ENCODE measurements around the gene SACS.
"Not testable (repeated sequence)": the region's sequence is repeated elsewhere in the genome, so short reads cannot be mapped to it uniquely, and the experiment has no call there.

Gene SACS

DNA sequence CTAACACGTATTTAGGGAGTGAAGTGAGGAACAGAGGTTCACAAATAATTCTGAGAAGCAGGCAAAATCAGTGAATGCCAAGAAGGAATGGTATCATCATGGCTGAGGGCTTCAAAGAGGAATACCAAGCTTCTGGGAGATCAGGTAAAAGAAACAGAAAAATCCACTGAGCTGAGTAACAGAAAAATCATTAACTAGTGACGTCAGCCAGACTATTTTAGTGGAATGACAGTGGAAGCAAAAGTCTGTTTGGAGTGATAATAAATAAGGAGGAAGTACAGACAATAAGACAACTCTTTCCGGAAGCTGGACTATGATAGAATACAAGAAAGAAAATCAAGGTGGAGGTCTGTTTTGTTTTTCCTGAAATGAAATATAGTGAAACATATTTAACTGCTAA is 83.5 kb downstream of the SACS start:
- no peak for DNase-seq

- no peak for DNase-seq
Observed at GRCh38 chr13:23349161-23349897, 84.2 kb downstream of the SACS start.

DNA sequence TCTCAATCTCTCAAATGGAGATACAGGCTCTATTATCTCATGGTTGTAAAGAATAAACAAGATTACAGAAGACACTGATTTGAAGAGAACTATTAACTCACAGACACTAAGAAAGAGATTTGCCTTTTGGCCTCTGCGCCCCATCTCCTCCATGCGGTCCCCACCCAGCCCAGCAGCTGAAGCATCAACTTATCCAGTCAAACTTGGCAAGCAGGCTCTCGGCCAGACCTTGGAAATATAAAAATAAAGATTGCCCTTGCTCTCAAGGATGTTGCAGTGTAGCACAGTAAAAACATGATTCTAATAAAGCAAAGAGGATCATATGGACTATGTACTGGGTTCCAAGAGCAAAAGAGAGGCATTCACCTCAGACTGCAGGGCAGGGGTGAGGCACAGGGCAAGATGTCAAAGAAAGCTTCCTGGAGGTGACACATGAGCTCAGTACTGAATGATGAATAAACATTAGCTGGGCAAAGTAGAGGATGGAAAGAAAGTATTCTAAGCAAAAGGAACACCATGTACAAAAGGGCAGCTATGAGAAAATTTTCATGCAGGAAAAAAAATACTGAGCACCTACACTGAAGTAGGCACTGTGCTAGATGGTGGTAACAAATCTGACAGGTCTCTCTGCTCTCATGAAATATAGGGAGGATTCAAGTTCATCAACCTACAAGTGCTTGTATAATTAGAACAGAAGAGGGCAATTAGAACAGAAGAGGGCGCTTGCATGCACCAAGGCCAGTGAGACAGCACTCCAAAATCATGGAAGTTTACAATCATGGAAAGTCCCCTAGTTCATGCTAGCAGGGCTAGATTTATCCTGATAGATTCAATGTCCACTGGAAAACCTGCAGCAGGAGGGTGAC is 85.0 kb downstream of the SACS start:
- no peak for DNase-seq

GRCh38 chr13:23347601-23348000 is 85.9 kb downstream of the SACS start:
- no peak for DNase-seq

DNA sequence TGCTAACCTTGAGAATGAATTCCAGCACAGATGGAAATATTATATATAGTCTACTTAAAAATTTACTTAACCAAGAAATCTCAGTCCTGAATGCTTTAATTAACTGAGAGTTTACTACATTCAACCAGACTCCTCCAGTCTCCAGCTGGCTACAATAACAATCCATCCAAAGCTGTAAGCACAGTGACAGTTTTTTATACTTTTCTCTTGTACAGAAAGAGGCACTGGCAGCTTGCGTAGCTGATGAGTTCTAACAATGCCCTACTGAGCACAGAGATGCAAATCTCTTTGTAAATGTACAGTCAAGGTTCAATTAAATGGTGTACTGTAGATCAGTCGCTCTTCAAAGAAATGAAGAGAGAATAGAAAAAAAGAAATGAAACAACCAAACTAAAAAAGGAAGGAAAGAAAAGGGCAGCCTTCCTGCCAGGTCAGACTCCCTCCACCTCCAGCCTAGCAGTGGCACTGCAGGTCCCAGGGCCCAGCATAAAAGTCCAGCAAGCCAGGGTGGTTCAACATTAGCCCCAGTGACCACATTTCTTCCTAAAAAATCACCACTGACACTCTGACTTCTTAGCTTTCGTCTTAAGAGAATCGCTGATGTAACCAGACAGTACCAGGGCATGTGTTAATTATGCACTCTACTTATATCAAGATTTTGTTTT is 88.4 kb downstream of the SACS start:
- DNase-seq, result no peak

GRCh38 chr13:23339225-23339624 is 94.3 kb downstream of the SACS start:
- no peak for DNase-seq

- no peak for DNase-seq
Observed at GRCh38 chr13:23330356-23330755, 103.1 kb downstream of the SACS start.

DNA sequence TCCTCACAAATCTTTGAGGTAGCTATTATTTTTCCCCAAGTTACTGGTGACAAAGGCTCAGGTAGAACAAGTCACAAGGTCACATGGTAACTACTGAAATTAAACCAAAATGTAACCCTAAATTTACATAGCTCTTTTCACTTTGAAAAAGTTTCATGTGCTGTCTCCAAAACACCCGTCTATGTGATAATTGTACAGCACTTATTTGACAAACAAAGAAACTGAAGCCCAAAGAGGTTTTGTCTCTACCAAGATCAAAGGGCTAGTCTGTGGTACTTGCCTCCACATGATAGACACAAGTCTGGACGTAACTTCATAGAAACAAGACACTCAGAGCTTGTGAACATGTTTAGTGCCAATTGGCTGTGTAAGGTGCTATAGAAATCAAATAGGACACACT is 108.3 kb downstream of the SACS start:
- DNase-seq, result no peak

- DNase-seq, result no peak
Observed at GRCh38 chr13:23323946-23324709, 109.4 kb downstream of the SACS start.

DNA sequence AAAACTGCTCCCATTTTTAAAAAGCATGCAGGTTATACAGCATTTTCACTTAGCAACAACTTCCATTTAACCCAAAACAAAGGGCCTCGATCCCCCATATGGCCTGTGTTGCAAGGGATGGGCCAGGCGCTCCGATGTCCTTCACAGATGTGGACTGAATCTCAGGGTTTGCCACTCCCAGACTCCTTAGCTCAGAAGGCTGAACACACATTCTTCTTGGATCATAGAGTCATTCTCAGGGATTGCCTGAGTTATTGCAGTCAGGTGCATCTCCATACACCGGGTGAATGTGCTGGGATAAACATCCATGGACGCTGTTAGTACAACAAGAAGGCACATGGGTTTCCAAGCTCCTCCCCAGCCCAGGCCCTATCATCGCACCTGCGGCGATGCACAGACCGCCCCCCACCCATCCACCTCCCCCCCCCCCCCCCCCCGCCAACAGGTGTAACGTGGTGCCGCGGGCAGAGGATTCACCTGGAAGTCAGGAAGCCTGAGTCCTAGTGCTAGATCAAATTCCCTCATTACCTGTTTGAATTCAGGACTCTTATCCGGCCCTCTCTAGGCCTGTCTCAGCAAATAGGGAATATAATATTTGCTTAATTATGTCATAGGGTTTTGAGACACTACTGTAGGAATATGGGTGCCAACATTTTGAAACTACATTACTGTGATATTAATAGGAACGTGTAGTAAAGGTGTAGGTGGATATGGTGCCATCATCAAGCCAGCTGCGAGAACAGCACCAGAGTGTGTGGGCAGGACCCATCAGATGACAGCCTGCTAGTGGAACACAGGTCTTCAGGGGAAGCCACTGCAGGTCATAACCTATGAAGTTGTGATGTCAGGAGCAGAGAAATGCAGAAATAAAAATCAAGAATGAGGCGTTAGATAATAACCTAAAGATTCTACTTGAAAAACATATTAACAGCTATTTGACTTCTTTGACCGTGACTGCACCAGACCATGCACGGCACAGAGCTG is 110.9 kb downstream of the SACS start:
- DNase-seq, result no peak

GRCh38 chr13:23321535-23322241 is 111.8 kb downstream of the SACS start:
- DNase-seq, result no peak

DNA sequence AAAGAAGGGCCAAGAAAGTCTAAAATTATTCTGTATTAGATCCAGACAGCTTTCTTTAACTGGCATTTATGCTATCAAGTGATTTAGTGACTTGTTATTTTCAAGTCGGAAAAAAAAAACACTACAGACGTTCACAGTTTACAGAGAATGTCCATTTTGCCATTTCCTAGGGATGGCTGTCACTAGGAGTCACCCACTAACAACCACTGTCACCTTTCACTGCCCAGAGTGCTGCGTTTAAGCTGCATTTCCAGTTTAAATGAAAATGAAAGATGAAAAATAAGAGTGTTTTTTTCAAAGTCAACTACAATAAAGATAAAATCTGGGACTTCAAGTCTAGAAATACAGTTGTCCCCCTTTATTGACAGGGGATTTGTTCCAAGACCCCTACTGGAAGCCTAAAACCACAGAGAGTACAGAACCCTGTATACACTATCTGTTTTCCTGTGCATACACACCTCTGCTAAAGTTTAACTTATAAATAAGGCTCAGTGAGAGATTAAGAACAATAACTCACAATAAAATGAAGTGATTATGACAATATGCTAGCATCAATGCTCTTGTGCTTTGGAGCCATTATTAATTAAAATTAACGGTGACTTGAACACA is 112.5 kb downstream of the SACS start:
- DNase-seq, result no peak

- no peak for DNase-seq
Observed at GRCh38 chr13:23319883-23320224, 113.6 kb downstream of the SACS start.

GRCh38 chr13:23314837-23315236 is 118.7 kb downstream of the SACS start:
- not testable (repeated sequence) for DNase-seq

GRCh38 chr13:23292586-23292985 is 140.9 kb downstream of the SACS start:
- no peak for DNase-seq

DNA sequence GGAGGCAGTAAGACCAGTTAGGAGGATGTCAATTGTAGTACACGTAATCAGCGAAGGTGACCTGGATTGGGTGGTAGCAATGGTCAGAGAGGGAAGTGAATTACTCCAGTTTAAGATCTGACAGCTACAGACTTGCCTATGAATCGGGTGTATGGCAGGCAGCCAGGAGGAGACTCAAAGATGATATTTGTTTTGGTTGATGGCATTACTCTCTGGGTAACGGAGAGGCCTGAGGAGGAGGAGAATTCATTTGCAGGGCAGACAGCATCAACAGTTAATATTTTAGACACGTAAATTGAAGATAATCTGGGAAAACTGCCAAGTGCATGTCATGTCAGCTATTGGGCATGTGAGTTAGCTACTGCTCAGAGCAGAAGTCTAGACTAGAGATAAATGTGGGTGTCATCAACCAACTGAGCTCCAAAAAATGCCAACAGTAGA is 143.6 kb downstream of the SACS start:
- DNase-seq, result no peak

DNA sequence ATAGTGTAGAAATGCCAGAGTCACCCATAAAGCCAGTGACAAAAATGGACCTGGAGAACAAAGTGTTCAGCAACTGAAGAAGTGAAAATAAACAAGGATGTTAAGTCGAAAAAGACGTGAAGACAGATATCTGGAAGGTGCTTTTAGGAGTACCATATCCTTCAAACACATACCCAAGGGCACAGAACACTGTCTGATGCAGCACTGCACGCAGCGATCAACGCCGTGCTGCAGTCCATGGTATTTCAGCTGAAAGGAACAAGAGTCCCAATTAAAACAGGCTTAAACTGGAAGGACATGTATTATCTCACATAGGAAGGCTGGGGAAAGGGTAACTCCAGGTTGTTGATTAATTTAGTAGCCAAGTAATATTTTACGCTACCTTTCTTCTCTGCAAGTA is 144.5 kb downstream of the SACS start:
- DNase-seq, result no peak

GRCh38 chr13:23288564-23288963 is 144.9 kb downstream of the SACS start:
- DNase-seq, result no peak

DNA sequence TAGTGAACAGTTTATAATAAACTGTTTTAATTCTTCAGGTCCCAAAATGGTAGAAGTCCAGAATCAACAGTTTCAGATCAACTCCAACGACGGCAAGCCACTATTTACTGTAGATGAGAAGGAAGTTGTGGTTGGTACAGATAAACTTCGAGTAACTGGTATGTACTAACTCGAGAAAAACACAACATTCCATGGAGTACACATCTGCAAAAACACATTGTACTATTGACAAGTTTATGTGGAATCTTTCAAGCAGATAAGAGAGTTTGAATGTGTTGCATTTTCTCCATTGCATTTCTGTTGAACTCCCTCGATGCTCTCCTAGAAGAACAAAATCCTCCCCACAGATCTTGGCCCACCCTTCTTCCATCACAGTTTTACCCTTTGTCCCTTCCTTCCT is 154.2 kb downstream of the SACS start:
- DNase-seq, result no peak

Data from right forelimb (tissue), 1 donor.